GM04503 (cell line): ENCODE measurements around the gene ALG1.
"Not testable (repeated sequence)": the region's sequence is repeated elsewhere in the genome, so short reads cannot be mapped to it uniquely, and the experiment has no call there.

ENCODE experiments used
- DNase-seq: peaks from one replicate; pipeline ENCODE4 v3.0.0-alpha.2; 2012; ENCODE audit warnings: low read depth

ALG1 gene

GRCh38 chr16:5071681-5072333 lies at the start of gene ALG1:
TSS of gene ALG1 (plus strand) at chr16:5071843. CDS start at chr16:5071850, 7 bp downstream.
- DNase-seq, result no peak

GRCh38 chr16:5022521-5022920 lies 49.1 kb upstream of the ALG1 start:
- no peak for DNase-seq

GRCh38 chr16:5024632-5025031 lies 47.0 kb upstream of the ALG1 start:
- DNase-seq, result no peak

- DNase-seq, result no peak
Measured at GRCh38 chr16:5025171-5025632, 46.4 kb upstream of the ALG1 start.

- DNase-seq, result no peak
Measured at GRCh38 chr16:5026664-5027063, 45.0 kb upstream of the ALG1 start.

GRCh38 chr16:5027086-5027485 lies 44.6 kb upstream of the ALG1 start:
- no peak for DNase-seq

- DNase-seq, result no peak
Measured at GRCh38 chr16:5027575-5028235, 43.9 kb upstream of the ALG1 start.

GRCh38 chr16:5028950-5029475 lies 42.6 kb upstream of the ALG1 start:
- no peak for DNase-seq

GRCh38 chr16:5030251-5030870 lies 41.3 kb upstream of the ALG1 start:
- DNase-seq, result no peak

- DNase-seq, result no peak
Measured at GRCh38 chr16:5031601-5032000, 40.0 kb upstream of the ALG1 start.

GRCh38 chr16:5032748-5033167 lies 38.9 kb upstream of the ALG1 start:
- DNase-seq, result no peak

GRCh38 chr16:5033256-5034166 lies 38.1 kb upstream of the ALG1 start, which contains the start of gene NAGPA:
TSS of gene NAGPA (minus strand) at chr16:5033935. CDS start at chr16:5033914, 21 bp downstream.
- peak; percentile 30 for DNase-seq

- DNase-seq, result no peak
Measured at GRCh38 chr16:5034167-5034523, 37.5 kb upstream of the ALG1 start.

GRCh38 chr16:5035909-5036227 lies 35.8 kb upstream of the ALG1 start:
- no peak for DNase-seq

- DNase-seq, result no peak
Measured at GRCh38 chr16:5036228-5037156, 35.2 kb upstream of the ALG1 start.

GRCh38 chr16:5040451-5040850 lies 31.2 kb upstream of the ALG1 start:
- no peak for DNase-seq

- peak; percentile 22 for DNase-seq
Measured at GRCh38 chr16:5041600-5042133, 30.0 kb upstream of the ALG1 start.

- DNase-seq, result peak; percentile 30
Measured at GRCh38 chr16:5042574-5043171, 29.0 kb upstream of the ALG1 start.

- DNase-seq, result no peak
Measured at GRCh38 chr16:5044011-5044540, 27.6 kb upstream of the ALG1 start.

- DNase-seq, result not testable (repeated sequence)
Measured at GRCh38 chr16:5044581-5044980, 27.1 kb upstream of the ALG1 start.
